ENCODE data around the gene PEX11G.

- no peak for TF ChIP-seq CTCF (IDR thresholded peaks at IDR 0.05)
- no peak for TF ChIP-seq POLR2A (IDR thresholded peaks at IDR 0.05)
Observed at GRCh38 chr19:7476777-7477494, 11.9 kb downstream of the PEX11G start.

All from body of pancreas (tissue), 4 donors.